H9 (cell line): ENCODE measurements around the gene FYTTD1. TPM values are rescaled to one million over a fixed set of nuclear protein-coding genes. Genes with fewer than 3 reads are reported as not detected.

ENCODE experiments used
- DNase-seq: peaks from one replicate; pipeline ENCODE4 v3.0.0-alpha.2; 2017
- H2AFZ ChIP-seq: one replicate; pipeline ENCODE4 v1.6.1; 2013; ENCODE audit warnings: mild to moderate bottlenecking, low read length, control low read depth, moderate library complexity
- H2AK5ac ChIP-seq: 2 replicates; pipeline ENCODE4 v1.6.1; 2013; ENCODE audit warnings: low read length, control low read depth, mixed read lengths; ENCODE audit not compliant: insufficient read length
- H2BK120ac ChIP-seq: one replicate; pipeline ENCODE4 v1.6.1; 2013; ENCODE audit warnings: low read depth, mild to moderate bottlenecking, low read length, control low read depth, inconsistent platforms; ENCODE audit not compliant: poor library complexity, severe bottlenecking
- H2BK12ac ChIP-seq: 2 replicates; pipeline ENCODE4 v1.6.1; 2013; ENCODE audit warnings: low read length, control low read depth, mixed read lengths, low read depth; ENCODE audit not compliant: insufficient read length
- H2BK15ac ChIP-seq: 2 replicates; pipeline ENCODE4 v1.6.1; 2013; ENCODE audit warnings: low read depth, low read length, control low read depth
- H2BK20ac ChIP-seq: one replicate; pipeline ENCODE4 v1.6.1; 2013; ENCODE audit warnings: low read depth, mild to moderate bottlenecking, low read length, control low read depth, inconsistent platforms; ENCODE audit not compliant: poor library complexity, severe bottlenecking
- H2BK5ac ChIP-seq: 2 replicates; pipeline ENCODE4 v1.6.1; 2013; ENCODE audit warnings: low read length, control low read depth, mixed read lengths; ENCODE audit not compliant: insufficient read length
- H3K14ac ChIP-seq: 2 replicates; pipeline ENCODE4 v1.6.1; 2013; ENCODE audit warnings: low read length, control low read depth; ENCODE audit not compliant: insufficient read depth
- H3K18ac ChIP-seq: 2 replicates; pipeline ENCODE4 v1.6.1; 2013; ENCODE audit warnings: low read depth, mild to moderate bottlenecking, mixed read lengths, low read length, control low read depth; ENCODE audit not compliant: insufficient read length
- H3K23ac ChIP-seq: 2 replicates; pipeline ENCODE4 v1.6.1; 2013; ENCODE audit warnings: low read length, control low read depth, mixed read lengths, low read depth; ENCODE audit not compliant: insufficient read length
- H3K23me2 ChIP-seq: 2 replicates; pipeline ENCODE4 v1.6.1; 2013; ENCODE audit warnings: low read depth, mild to moderate bottlenecking, mixed read lengths, low read length, control low read depth; ENCODE audit not compliant: insufficient read length, poor library complexity, severe bottlenecking
- H3K27ac ChIP-seq: 2 replicates; pipeline ENCODE4 v1.5.1; 2013; ENCODE audit warnings: low read length, control low read depth, mixed read lengths, low read depth; ENCODE audit not compliant: insufficient read length
- H3K27me3 ChIP-seq: 2 replicates; pipeline ENCODE4 v1.6.1; 2013; ENCODE audit warnings: low read length, control low read depth, inconsistent platforms; ENCODE audit not compliant: insufficient read depth
- H3K4ac ChIP-seq: 2 replicates; pipeline ENCODE4 v1.6.1; 2013; ENCODE audit warnings: low read depth, mild to moderate bottlenecking, control low read depth, inconsistent platforms, low read length, moderate library complexity
- H3K4me1 ChIP-seq: 2 replicates; pipeline ENCODE4 v1.6.1; 2013; ENCODE audit warnings: low read length, control low read depth, inconsistent platforms; ENCODE audit not compliant: insufficient read depth
- H3K4me2 ChIP-seq: 2 replicates; pipeline ENCODE4 v1.6.1; 2013; ENCODE audit warnings: low read length, control low read depth, mixed read lengths; ENCODE audit not compliant: insufficient read length, insufficient read depth
- H3K56ac ChIP-seq: 2 replicates; pipeline ENCODE4 v1.6.1; 2013; ENCODE audit warnings: low read depth, mild to moderate bottlenecking, mixed read lengths, low read length, control low read depth; ENCODE audit not compliant: insufficient read length
- H3K79me1 ChIP-seq: 2 replicates; pipeline ENCODE4 v1.6.1; 2013; ENCODE audit warnings: low read depth, mild to moderate bottlenecking, moderate library complexity, low read length, control low read depth, inconsistent platforms; ENCODE audit not compliant: insufficient read depth, poor library complexity, severe bottlenecking
- H3K79me2 ChIP-seq: 2 replicates; pipeline ENCODE4 v1.6.1; 2013; ENCODE audit warnings: low read length, control low read depth, inconsistent platforms; ENCODE audit not compliant: insufficient read depth
- H3K9ac ChIP-seq: 2 replicates; pipeline ENCODE4 v1.6.1; 2013; ENCODE audit warnings: low read length, control low read depth, mixed read lengths; ENCODE audit not compliant: insufficient read length; ENCODE audit errors: extremely low read depth
- H3K9me3 ChIP-seq: one replicate; pipeline ENCODE4 v1.6.1; 2013; ENCODE audit warnings: low read depth, low read length, inconsistent platforms; ENCODE audit not compliant: control insufficient read depth
- H3T11ph ChIP-seq: one replicate; pipeline ENCODE4 v1.6.1; 2013; ENCODE audit warnings: mild to moderate bottlenecking, low read length, control low read depth, inconsistent platforms
- H4K20me1 ChIP-seq: one replicate; pipeline ENCODE4 v1.6.1; 2013; ENCODE audit not compliant: control insufficient read depth, insufficient read length, insufficient read depth
- H4K5ac ChIP-seq: 2 replicates; pipeline ENCODE4 v1.6.1; 2013; ENCODE audit warnings: low read depth, mild to moderate bottlenecking, mixed read lengths, low read length, control low read depth; ENCODE audit not compliant: insufficient read length
- H4K8ac ChIP-seq: replicated peaks from 2 replicates; pipeline ENCODE4 v1.6.1; 2013; ENCODE audit warnings: low read length, control low read depth, mixed read lengths, low read depth; ENCODE audit not compliant: insufficient read length
- H4K91ac ChIP-seq: 2 replicates; pipeline ENCODE4 v1.6.1; 2013; ENCODE audit warnings: low read depth, mild to moderate bottlenecking, moderate library complexity, mixed read lengths, low read length, control low read depth; ENCODE audit not compliant: insufficient read length
- H3K27ac Mint-ChIP-seq, 3 experiments: 2 replicates in 2 of 3; 3 replicates in 1 of 3; pipeline ENCODE4 v1.8.0; 2020 to 2021; ENCODE audit warnings: mixed read lengths in 3 of 3, mild to moderate bottlenecking in 1 of 3, moderate library complexity in 1 of 3
- H3K27me3 Mint-ChIP-seq: 2 replicates; pipeline ENCODE4 v1.8.0; 2021; ENCODE audit warnings: low read depth, mild to moderate bottlenecking, moderate library complexity, mixed read lengths
- H3K36me3 Mint-ChIP-seq, 3 experiments: 2 replicates in 2 of 3; 3 replicates in 1 of 3; pipeline ENCODE4 v1.8.0; 2020 to 2021; ENCODE audit warnings: low read depth in 3 of 3, mixed read lengths in 3 of 3; ENCODE audit not compliant: insufficient read depth in 1 of 3
- H3K4me1 Mint-ChIP-seq, 2 experiments: 2 replicates each; pipeline ENCODE4 v1.8.0; 2020; ENCODE audit warnings: mixed read lengths in 2 of 2
- H3K4me3 Mint-ChIP-seq, 2 experiments: 2 replicates in 1 of 2; 3 replicates in 1 of 2; pipeline ENCODE4 v1.8.0; 2020 to 2021; ENCODE audit warnings: mild to moderate bottlenecking in 2 of 2, mixed read lengths in 2 of 2, moderate library complexity in 1 of 2
- H3K9me3 Mint-ChIP-seq, 2 experiments: 2 replicates in 1 of 2; 3 replicates in 1 of 2; pipeline ENCODE4 v1.8.0; 2020; ENCODE audit warnings: mild to moderate bottlenecking in 2 of 2, mixed read lengths in 2 of 2, moderate library complexity in 1 of 2
- WGBS: extraction: QIAGEN DNeasy Blood & Tissue Kit; methylation state at CpG from one replicate; pipeline ENCODE4 v1.1.7; 2013; ENCODE audit warnings: missing lambda C conversion rate, low lambda C conversion rate, mixed read lengths; ENCODE audit not compliant: insufficient read length; ENCODE audit errors: extremely low coverage; 5-methylcytosine and 5-hydroxymethylcytosine counted together
- total RNA-seq: library from RNA; stranded (reverse); gene quantifications from 2 replicates; pipeline ENCODE4 v1.2.1, GENCODE V29; 2021
- TF ChIP-seq, protein P1 (sequence below): fragments of 200-600 bp; sonication (generic); conservative IDR thresholded peaks from 3 replicates; pipeline ENCODE4 v1.8.0; 2021; ENCODE audit warnings: antibody characterized with exemption, mild to moderate bottlenecking

FYTTD1 gene
- total RNA-seq, 1 experiment from 2014 or later, result 19.4 TPM

DNA sequence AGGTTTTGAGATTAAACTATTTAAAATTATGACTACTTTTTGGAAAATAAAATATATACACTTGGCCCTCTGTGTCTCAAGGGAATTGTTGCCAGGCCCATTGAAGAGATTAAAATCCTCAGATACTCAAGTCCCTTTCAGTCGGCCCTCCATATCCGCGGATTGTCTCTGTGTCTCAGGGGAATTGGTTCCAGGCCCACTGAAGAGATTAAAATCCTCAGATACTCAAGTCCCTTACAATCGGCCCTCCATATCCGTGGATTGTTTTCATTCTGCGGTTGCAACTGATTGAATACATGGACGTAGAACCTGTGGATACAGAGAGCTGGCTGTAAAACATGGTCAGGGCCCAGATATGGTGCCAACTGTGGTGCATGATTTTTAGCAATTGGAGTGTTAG lies 25.6 kb downstream of the FYTTD1 start:
- H3K14ac ChIP-seq, result no peak overlapping the region
- H4K5ac ChIP-seq, result no peak overlapping the region
- no peak overlapping the region for H3K18ac ChIP-seq
- H4K91ac ChIP-seq, result no peak overlapping the region
- Mint-ChIP-seq H3K36me3 (peaks cover 16 to 40% (median 20%) of the 10 kb centered on the region in 3 experiments), H3K4me3 (no peak overlapping the region), H3K9me3 (peaks cover 0 to 3% of the 10 kb centered on the region in 2 experiments; a peak in 1 of 5 replicates), H3K27me3 (no peaks in the 10 kb centered on the region), H3K27ac (no peak overlapping the region; a peak in 1 of 7 replicates), H3K4me1 (no peaks in the 10 kb centered on the region)
- no peak overlapping the region for H2BK5ac ChIP-seq
- WGBS, result no CpG with 5 or more reads among the region's 7 CpGs
- H2BK20ac ChIP-seq, result no peak overlapping the region
- no peak overlapping the region for H2AFZ ChIP-seq
- TF ChIP-seq, protein P1, sequence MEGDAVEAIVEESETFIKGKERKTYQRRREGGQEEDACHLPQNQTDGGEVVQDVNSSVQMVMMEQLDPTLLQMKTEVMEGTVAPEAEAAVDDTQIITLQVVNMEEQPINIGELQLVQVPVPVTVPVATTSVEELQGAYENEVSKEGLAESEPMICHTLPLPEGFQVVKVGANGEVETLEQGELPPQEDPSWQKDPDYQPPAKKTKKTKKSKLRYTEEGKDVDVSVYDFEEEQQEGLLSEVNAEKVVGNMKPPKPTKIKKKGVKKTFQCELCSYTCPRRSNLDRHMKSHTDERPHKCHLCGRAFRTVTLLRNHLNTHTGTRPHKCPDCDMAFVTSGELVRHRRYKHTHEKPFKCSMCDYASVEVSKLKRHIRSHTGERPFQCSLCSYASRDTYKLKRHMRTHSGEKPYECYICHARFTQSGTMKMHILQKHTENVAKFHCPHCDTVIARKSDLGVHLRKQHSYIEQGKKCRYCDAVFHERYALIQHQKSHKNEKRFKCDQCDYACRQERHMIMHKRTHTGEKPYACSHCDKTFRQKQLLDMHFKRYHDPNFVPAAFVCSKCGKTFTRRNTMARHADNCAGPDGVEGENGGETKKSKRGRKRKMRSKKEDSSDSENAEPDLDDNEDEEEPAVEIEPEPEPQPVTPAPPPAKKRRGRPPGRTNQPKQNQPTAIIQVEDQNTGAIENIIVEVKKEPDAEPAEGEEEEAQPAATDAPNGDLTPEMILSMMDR, result no peak
- no peaks in the 10 kb centered on the region for H3K79me1 ChIP-seq
- H3K79me2 ChIP-seq, result no peaks in the 10 kb centered on the region
- no peaks in the 10 kb centered on the region for H3K9me3 ChIP-seq
- H3K23me2 ChIP-seq, result no peaks in the 10 kb centered on the region
- H3K23ac ChIP-seq, result no peak overlapping the region
- H2BK15ac ChIP-seq, result no peak overlapping the region
- no peak overlapping the region for H2BK120ac ChIP-seq
- H2AK5ac ChIP-seq, result no peak overlapping the region
- no peak for DNase-seq
- no peaks in the 10 kb centered on the region for H4K20me1 ChIP-seq
- no peak overlapping the region for H3K56ac ChIP-seq
- H3K4ac ChIP-seq, result no peak overlapping the region
- no peak overlapping the region for H3K27ac ChIP-seq
- no peak overlapping the region for H3K9ac ChIP-seq
- no peak overlapping the region for H3T11ph ChIP-seq
- no peak overlapping the region for H2BK12ac ChIP-seq
- H3K4me1 ChIP-seq, result no peaks in the 10 kb centered on the region
- H4K8ac ChIP-seq, result no peak overlapping the region
- H3K4me2 ChIP-seq, result no peak overlapping the region
- no peaks in the 10 kb centered on the region for H3K27me3 ChIP-seq
